Measurements from ENCODE around the gene CHPT1.

- TF ChIP-seq CTCF (IDR thresholded peaks at IDR 0.05) (no peak), POLR2A (IDR thresholded peaks at IDR 0.05) (no peak)
Measured at GRCh38 chr12:101743724-101744472, 46.5 kb downstream of the CHPT1 start.
